MM.1S (cell line): ENCODE data around the gene ZFYVE26.

ENCODE experiments used
- DNase-seq: peaks from one replicate; pipeline ENCODE4 v3.0.0-alpha.2; 2015
- H2AFZ ChIP-seq: fragments of 300-600 bp; sonication (generic); 2 replicates; pipeline ENCODE4 v1.6.0; 2016; ENCODE audit warnings: antibody characterized with exemption, low read length
- H3F3A ChIP-seq: fragments of 300-600 bp; sonication (generic); 2 replicates; pipeline ENCODE4 v1.6.1; 2016; ENCODE audit warnings: mild to moderate bottlenecking, antibody characterized with exemption, low read length, moderate library complexity, mixed read lengths; ENCODE audit not compliant: insufficient read depth
- H3K27ac ChIP-seq: fragments of 300-600 bp; sonication (generic); 2 replicates; pipeline ENCODE4 v1.5.1; 2016; ENCODE audit warnings: mild to moderate bottlenecking, low read length
- H3K27me3 ChIP-seq: fragments of 300-600 bp; sonication (generic); replicated peaks from 2 replicates; pipeline ENCODE4 v1.6.0; 2016; ENCODE audit warnings: low read length; ENCODE audit not compliant: insufficient read depth
- H3K36me3 ChIP-seq: fragments of 300-600 bp; sonication (generic); replicated peaks from 2 replicates; pipeline ENCODE4 v1.6.1; 2016; ENCODE audit warnings: mild to moderate bottlenecking, low read length, mixed read lengths; ENCODE audit not compliant: insufficient read depth
- H3K4me1 ChIP-seq: fragments of 300-600 bp; sonication (generic); 2 replicates; pipeline ENCODE4 v1.6.1; 2016; ENCODE audit warnings: low read length, mixed read lengths
- H3K4me2 ChIP-seq: fragments of 300-600 bp; sonication (generic); 2 replicates; pipeline ENCODE4 v1.6.0; 2016; ENCODE audit warnings: low read depth, low read length
- H3K4me3 ChIP-seq: fragments of 300-600 bp; sonication (generic); 2 replicates; pipeline ENCODE4 v1.5.1; 2016; ENCODE audit warnings: low read length, mixed read lengths
- H3K79me2 ChIP-seq: fragments of 300-600 bp; sonication (generic); 2 replicates; pipeline ENCODE4 v1.6.1; 2016; ENCODE audit warnings: mixed run types, low read length, mixed read lengths
- H3K9ac ChIP-seq: fragments of 300-600 bp; sonication (generic); 2 replicates; pipeline ENCODE4 v1.6.1; 2016; ENCODE audit warnings: low read length, mixed read lengths
- H3K9me2 ChIP-seq: fragments of 300-600 bp; sonication (generic); replicated peaks from 2 replicates; pipeline ENCODE4 v1.6.1; 2016; ENCODE audit warnings: mild to moderate bottlenecking, low read length, mixed read lengths; ENCODE audit not compliant: insufficient read depth
- H3K9me3 ChIP-seq: fragments of 300-600 bp; sonication (generic); replicated peaks from 2 replicates; pipeline ENCODE4 v1.6.1; 2016; ENCODE audit warnings: mild to moderate bottlenecking, low read length, mixed read lengths; ENCODE audit not compliant: insufficient read depth
- H4K20me1 ChIP-seq: fragments of 300-600 bp; sonication (generic); 2 replicates; pipeline ENCODE4 v1.6.1; 2016; ENCODE audit warnings: mild to moderate bottlenecking, low read length, moderate library complexity, mixed read lengths; ENCODE audit not compliant: insufficient read depth
- EZH2 ChIP-seq: fragments of 300-600 bp; sonication (generic); optimal IDR thresholded peaks from 2 replicates; pipeline ENCODE3; 2017; ENCODE audit warnings: low read depth, mild to moderate bottlenecking, antibody characterized with exemption, low read length, mixed read lengths
- EZH2phosphoT487 ChIP-seq: fragments of 300-600 bp; sonication (generic); IDR thresholded peaks from 2 replicates; pipeline ENCODE4 v1.6.1; 2018; ENCODE audit warnings: antibody characterized with exemption, low read length
- TF ChIP-seq, protein P1 (sequence below): fragments of 300-600 bp; sonication (generic); IDR thresholded peaks from 2 replicates; pipeline ENCODE4 v1.5.1; 2016; ENCODE audit warnings: antibody characterized with exemption, low read length, mixed read lengths

The ZFYVE26 gene

GRCh38 chr14:67736771-67737170 is 79.6 kb downstream of the ZFYVE26 start:
- DNase-seq, result no peak
- H2AFZ ChIP-seq, result no peak overlapping the region
- TF ChIP-seq, protein P1, sequence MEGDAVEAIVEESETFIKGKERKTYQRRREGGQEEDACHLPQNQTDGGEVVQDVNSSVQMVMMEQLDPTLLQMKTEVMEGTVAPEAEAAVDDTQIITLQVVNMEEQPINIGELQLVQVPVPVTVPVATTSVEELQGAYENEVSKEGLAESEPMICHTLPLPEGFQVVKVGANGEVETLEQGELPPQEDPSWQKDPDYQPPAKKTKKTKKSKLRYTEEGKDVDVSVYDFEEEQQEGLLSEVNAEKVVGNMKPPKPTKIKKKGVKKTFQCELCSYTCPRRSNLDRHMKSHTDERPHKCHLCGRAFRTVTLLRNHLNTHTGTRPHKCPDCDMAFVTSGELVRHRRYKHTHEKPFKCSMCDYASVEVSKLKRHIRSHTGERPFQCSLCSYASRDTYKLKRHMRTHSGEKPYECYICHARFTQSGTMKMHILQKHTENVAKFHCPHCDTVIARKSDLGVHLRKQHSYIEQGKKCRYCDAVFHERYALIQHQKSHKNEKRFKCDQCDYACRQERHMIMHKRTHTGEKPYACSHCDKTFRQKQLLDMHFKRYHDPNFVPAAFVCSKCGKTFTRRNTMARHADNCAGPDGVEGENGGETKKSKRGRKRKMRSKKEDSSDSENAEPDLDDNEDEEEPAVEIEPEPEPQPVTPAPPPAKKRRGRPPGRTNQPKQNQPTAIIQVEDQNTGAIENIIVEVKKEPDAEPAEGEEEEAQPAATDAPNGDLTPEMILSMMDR, result no peak
- TF ChIP-seq EZH2phosphoT487 (no peak), EZH2 (no peak)
- H3K4me3 ChIP-seq, result no peak overlapping the region
- H3K27ac ChIP-seq, result no peak overlapping the region
- H3K27me3 ChIP-seq, result no peaks in the 10 kb centered on the region
- no peaks in the 10 kb centered on the region for H3K9me3 ChIP-seq
- H4K20me1 ChIP-seq, result no peaks in the 10 kb centered on the region
- H3K9me2 ChIP-seq, result no peaks in the 10 kb centered on the region
- H3F3A ChIP-seq, result no peaks in the 10 kb centered on the region
- no peak overlapping the region for H3K9ac ChIP-seq
- H3K4me2 ChIP-seq, result no peak overlapping the region
- no peaks in the 10 kb centered on the region for H3K36me3 ChIP-seq
- no peaks in the 10 kb centered on the region for H3K79me2 ChIP-seq
- H3K4me1 ChIP-seq, result no peaks in the 10 kb centered on the region

DNA sequence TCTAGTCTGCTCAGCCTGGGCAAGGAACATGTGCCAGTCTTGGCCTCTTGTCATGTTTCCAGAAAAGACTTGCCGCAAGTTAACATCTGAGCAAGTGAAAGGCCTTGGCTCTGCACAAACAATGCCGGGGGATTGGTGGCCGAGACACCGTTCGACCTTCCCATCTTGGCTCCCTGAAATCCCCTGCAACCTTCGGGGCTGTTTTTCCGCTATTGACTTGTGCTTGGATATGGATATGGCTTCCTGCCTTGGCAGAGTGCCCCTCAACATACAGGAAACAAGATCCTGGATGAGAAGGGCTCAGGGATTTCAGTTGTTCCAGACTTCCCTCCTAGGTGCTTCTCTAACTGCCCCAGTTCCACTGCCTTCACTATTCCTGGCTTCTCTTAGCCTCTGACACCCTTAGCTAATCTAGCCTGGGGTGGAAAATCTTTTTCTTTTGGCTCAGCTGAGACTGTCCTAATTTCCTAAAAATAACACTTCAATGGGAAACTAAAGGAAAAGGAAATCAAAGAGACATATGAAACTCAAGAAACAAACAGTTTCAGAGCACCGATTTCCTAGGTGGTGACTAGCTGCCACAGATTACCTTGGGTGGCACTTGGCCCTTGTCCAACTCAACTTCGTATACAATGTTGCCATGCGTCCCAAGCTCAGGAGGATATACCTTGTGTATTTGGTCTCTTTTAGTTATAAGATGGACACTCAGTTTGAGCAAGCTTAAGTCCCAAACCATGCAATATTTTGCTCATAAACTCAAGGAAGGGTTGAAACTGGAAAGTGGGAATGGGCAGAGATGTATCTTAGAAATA is 80.8 kb downstream of the ZFYVE26 start:
- Histone ChIP-seq H3K36me3 (no peaks in the 10 kb centered on the region), H3K4me1 (no peaks in the 10 kb centered on the region), H3K4me3 (no peak overlapping the region), H3F3A (no peaks in the 10 kb centered on the region), H3K9me3 (no peaks in the 10 kb centered on the region), H3K27me3 (no peaks in the 10 kb centered on the region), H3K4me2 (no peak overlapping the region), H3K79me2 (no peaks in the 10 kb centered on the region), H3K27ac (no peak overlapping the region), H3K9ac (no peak overlapping the region), H4K20me1 (no peaks in the 10 kb centered on the region), H2AFZ (no peak overlapping the region), H3K9me2 (no peaks in the 10 kb centered on the region)
- no peak for DNase-seq
- no peak for TF ChIP-seq EZH2phosphoT487
- TF ChIP-seq EZH2, result no peak
- TF ChIP-seq, protein P1, result no peak

DNA sequence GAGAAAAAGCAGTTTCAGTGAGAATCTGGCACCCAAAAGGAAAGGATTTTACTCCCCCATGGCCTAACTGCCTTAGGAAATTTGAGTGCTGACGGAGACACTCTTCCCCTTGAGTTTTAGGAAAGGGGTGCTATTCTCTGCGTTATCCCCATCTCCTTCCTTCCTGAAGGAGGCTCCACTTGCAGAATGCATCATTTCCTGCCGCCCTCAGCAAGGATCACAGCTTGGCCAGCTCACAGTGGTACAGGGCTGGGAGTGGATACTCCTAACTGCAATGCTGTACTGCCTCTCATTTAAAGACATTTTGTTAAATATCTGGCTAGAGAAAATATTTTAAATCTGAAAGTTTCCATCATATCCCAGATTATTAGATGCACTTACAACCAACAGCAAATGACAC is 81.7 kb downstream of the ZFYVE26 start:
- H3K36me3 ChIP-seq, result no peaks in the 10 kb centered on the region

More for the DNA sequence above, 81.7 kb downstream of the ZFYVE26 start:
- no peak overlapping the region for H3K9ac ChIP-seq
- no peaks in the 10 kb centered on the region for H3K79me2 ChIP-seq
- no peaks in the 10 kb centered on the region for H3K9me2 ChIP-seq
- no peak overlapping the region for H3K27ac ChIP-seq
- H3K4me2 ChIP-seq, result no peak overlapping the region
- no peak for DNase-seq
- H3F3A ChIP-seq, result no peaks in the 10 kb centered on the region
- TF ChIP-seq EZH2 (no peak), EZH2phosphoT487 (no peak)
- TF ChIP-seq, protein P1, result no peak
- H3K27me3 ChIP-seq, result no peaks in the 10 kb centered on the region
- H3K9me3 ChIP-seq, result no peaks in the 10 kb centered on the region
- no peak overlapping the region for H2AFZ ChIP-seq
- no peak overlapping the region for H3K4me3 ChIP-seq
- no peaks in the 10 kb centered on the region for H3K4me1 ChIP-seq
- H4K20me1 ChIP-seq, result no peaks in the 10 kb centered on the region
